NCI-H526 treated with DMSO at 0.1 percent for 48 hours (cell line): ENCODE results near the gene HLA-DOA.

Source experiments
- DNase-seq: peaks from one replicate; lab custom pipeline; 2025; lab: John Stamatoyannopoulos, UW

HLA-DOA gene

DNA sequence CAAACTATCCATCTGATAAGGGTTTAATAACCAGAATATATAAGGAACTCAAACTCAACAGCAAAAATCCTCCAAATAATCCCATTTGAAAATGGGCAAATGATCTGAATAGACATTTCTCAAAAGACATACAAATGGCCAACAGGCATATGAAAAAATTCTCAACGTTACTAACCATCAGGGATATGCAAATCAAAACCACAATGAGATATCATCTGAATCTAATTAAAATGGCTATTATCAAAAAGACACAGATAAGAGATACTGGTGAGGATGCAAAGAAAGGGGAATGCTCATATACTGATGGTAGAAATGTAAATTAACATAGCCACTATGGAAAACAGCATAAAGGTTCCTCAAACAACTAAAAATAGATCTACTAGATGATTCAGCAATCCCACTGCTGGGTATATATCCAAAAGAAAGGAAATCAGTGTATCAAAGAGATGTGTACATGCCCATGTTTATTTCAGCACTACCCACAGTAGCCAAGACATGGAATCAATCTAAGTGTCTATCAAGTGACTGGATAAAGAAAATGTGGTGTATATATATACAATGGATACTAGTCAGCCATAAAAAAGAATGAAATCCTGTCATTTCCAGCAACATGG, 47.1 kb downstream of the HLA-DOA start:
- DNase-seq, result peak; percentile 98

DNA sequence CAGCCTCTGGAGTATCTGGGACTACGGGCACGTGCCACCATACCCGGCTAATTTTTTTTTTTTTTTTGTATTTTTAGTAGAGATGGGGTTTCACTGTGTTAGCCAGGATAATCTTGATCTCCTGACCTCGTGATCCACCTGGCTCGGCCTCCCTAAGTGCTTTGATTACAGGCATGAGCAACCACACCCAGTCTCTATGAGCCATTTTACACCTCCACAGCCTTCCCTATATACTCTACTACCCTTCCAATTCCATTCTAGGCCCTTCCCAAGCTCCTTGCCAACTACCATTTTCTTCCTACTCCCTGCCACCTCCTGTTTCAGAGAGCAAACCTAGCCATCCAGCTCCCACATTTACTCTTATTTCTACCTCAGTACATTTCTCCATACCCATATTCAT, 48.8 kb downstream of the HLA-DOA start:
- DNase-seq, result no peak

DNA sequence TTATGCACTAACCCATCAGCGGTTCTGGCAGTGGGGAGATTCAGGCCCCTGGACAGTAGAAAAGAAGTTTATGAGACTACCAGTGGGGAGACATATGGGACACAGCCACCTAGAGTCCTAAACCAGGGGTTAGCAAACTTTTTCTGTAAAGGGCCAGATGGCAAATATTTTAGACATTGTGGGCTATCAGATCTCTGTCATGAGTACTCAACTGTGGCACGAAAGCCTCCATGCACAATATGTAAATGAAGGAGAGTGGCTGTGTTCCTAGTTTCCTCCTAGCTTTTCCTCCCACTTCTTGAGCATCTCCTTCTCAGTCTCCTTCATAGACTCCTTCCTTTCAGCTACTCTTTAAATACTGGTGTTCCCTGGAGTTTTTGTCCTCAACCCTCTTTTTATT, 53.2 kb downstream of the HLA-DOA start:
- no peak for DNase-seq

DNA sequence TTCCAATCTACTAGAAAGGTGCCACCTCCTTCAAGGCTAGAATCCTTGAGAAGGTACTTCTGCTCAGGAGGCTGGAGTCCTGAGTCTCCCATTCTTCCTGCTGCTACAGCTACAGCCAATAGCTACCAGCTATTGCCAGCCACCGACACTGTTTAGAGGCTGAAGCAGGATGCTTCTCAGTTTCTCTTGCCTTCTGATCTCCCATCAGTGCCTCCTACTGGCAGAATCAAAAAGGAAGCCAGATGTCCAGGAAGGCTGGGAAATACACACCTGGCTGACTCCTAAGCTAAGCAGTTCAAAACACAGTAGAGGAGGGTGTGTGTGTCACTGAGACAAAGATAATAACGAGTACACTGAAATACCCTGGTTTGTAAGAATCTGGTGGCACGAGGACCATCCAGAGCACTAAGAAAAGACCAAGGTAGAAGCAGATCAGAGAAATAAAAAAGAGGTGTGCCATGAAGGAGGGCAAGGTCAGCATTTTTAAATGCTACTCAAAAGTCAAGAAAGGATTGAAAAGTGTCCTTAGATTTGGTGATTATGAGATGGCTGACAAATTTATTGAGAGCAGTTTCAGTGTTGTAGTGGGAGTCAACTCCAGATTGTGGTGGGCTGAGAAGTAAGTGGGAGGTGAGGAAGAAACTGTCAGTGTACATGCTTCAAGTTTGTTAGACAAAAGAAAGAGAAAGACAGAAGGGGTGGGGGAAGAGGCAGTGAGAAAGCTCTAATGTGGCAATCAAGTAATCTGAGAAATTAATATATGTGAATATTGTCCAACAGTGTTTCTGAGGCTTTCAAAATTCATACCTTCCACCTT, 54.2 kb downstream of the HLA-DOA start:
- peak; percentile 13 for DNase-seq

DNA sequence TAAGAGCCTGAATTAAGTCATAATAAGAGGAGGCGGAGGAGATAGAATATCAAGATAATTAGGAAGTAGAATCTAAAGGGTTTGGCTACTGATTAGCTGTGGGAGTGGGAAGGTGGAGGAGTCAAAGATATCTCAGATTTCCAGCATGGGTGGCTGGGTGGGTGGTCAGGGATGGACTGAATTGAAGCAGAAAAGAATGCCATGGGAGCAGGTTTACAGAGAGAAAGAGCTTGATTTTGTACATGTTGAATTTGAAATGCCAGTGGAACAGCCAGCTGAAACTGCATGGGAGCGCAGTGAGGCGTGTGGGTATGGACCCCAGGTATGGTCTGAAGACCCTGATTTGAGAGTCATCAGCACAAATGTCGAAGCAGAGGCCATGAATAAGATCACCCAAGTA, 55.1 kb downstream of the HLA-DOA start:
- no peak for DNase-seq
